GM18870 (cell line): ENCODE measurements around the gene ANKK1.

Source experiments
- ATAC-seq: cut with Tn5 transposase; IDR thresholded peaks from one replicate; pipeline ENCODE4 v1.9.1; 2021; ENCODE audit warnings: moderate library complexity; ENCODE audit not compliant: unreplicated experiment

Gene ANKK1

DNA sequence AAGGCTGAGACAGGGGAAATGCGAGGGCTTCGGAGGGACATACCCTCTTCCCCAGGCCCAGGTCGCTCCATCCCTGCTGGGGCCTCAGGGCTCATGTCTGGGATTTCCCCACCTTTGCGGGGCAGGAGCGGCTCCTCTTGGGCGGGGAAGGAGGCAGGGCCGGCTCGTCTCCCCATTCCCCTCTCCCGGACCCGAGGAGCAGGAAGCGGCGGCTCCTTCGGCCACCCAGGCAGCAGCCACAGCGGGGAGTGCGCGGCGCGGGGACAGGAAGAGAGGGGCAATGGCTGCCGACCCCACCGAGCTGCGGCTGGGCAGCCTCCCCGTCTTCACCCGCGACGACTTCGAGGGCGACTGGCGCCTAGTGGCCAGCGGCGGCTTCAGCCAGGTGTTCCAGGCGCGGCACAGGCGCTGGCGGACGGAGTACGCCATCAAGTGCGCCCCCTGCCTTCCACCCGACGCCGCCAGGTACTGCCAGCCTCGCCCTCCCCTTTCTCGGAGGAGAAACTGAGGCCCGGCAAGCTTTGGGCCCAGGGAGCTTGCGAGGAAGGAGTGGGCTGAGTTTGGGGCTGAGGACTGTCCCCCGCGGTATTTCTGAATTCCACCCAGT lies at the start of gene ANKK1:
Gene ANKK1, plus strand, starts transcription at position 175 of the 607 bp plus-strand sequence. Its CDS starts 106 bp downstream, at position 281.
- ATAC-seq = no peak

DNA sequence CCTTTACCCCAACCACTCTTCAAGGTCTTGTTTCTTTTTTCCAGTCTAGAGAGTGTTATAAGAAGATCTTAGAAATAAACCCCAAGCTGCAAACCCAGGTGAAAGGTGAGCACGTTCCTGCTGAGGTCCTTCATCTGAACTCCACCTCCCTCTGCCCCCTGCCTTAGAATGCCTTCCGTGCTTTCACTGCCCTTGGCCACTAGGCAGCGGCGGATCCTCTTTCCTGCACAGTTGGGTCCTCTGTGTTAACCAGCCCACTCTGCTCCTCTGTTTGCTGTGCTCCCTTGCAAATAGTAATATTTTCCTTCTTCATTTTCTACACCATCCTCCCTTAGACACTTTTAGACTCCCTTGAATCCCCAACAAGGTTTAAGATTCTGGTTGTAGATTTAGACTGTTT lies 48.8 kb upstream of the ANKK1 start:
- ATAC-seq = no peak

GRCh38 chr11:113339929-113340589 lies 47.5 kb upstream of the ANKK1 start:
- no peak for ATAC-seq

- ATAC-seq = no peak
These were observed 46.0 kb upstream of the ANKK1 start for GRCh38 chr11:113341388-113342165.

- no peak for ATAC-seq
These were observed 41.6 kb upstream of the ANKK1 start for GRCh38 chr11:113345978-113346377.

DNA sequence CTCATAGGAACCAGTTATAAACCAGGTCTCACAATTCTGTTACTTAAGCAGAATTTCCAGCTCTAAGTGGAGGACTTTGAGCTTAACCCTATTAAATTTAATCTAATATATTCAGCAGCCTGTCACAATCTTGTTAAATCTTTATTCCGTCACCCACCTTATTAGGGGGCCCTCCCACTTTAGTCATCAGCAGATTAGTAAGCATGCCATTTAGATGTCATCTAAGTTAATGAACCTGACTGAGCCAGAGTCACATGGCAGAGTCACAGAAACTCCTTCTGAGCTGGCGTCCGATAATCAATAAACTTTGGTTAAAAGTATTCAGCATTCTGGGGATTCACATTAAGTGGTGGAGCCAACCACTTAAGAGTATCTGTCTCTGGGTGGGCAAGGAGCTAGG lies 38.1 kb upstream of the ANKK1 start:
- no peak for ATAC-seq

DNA sequence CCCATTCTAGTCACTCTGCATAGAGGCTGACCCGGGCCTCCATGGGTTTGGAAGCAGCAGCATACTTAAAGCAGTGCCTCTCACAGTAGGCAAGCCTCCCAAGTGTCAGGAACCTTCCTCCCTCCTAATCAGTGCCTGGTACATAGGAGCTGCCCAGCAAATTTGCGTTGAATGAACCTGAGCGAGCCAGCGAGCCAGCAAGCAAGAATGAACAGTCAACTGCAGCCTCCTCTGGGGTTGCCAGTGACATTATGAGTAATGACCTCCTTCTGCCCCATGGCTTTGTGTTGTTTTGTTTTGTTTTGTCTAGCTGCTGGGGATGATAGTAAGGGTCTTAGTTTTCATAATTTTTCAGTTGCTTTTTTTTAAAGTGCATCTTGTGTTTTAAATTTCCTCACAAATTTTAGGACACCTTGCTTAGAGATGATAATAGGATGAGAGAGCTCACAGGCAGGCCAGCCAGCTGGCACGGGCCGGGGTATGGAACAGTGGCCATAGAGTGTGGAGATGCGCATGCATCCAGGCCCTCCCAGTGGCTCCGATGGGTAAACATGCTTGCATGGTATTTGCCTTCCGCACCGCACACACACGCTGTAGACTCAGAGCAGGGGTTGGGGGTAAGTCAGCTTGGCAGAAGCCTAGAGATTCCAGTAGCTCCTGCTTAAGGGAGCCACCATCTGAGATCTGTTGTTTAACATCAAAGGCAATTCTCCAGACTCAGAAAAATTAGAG lies 37.1 kb upstream of the ANKK1 start:
- ATAC-seq = no peak

DNA sequence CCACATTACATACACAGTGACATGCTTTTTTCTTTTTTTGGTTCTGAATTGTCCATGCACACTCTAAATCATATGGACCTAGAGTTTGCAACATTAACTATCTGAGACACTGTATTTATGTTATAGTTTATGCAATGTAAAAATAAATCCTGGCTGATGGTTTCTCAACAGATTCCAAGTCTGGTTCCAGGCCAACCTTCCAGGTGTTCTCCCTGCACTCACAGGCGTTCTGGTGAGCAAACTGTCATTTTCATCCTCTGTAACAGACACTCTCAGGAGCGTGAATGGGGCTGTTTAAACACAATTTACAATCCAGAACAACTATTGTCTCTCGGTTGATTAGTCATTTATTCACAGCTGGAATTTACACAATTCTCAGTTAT lies 36.5 kb upstream of the ANKK1 start:
- no peak for ATAC-seq

DNA sequence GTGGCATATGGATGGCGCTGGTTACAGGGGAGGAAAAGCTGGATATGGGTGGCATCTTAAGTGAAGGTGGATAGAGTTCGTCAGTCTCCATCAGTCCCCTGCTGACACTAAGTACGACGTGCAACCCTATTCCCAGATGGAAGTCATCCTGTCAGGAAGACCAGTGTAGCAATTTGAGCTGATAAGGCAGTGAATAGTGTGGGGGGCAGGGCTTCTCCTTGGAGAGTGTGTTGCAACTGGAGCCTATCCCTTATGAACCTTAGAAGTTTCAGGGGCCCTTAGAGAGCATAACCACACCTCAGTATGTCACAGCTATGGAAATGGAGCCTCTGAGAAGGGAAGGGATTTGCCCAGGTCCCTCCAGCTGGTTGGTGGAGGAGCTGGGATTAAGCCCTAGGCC lies 36.1 kb upstream of the ANKK1 start:
- no peak for ATAC-seq

- no peak for ATAC-seq
These were observed 31.4 kb upstream of the ANKK1 start for GRCh38 chr11:113356203-113356602.

DNA sequence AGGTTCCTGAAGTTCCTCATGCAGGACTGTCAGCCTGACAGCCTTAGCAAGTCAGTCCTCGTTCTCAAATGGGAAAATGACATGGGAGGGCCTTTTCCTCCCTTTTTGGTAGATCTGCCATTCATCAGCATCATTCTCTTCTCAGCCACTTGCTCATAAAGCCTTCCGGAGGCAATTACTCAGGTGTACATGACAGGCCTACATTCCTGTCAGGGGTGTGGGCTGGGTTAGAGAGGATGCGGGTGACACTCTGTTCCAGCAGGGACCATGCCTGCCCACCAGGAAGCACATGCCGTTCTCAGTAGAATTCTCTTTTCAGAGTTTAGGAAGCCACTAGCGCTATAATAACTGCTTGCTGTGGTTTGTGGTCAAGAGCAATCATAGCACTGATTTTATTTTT lies 24.2 kb upstream of the ANKK1 start:
- ATAC-seq = no peak

DNA sequence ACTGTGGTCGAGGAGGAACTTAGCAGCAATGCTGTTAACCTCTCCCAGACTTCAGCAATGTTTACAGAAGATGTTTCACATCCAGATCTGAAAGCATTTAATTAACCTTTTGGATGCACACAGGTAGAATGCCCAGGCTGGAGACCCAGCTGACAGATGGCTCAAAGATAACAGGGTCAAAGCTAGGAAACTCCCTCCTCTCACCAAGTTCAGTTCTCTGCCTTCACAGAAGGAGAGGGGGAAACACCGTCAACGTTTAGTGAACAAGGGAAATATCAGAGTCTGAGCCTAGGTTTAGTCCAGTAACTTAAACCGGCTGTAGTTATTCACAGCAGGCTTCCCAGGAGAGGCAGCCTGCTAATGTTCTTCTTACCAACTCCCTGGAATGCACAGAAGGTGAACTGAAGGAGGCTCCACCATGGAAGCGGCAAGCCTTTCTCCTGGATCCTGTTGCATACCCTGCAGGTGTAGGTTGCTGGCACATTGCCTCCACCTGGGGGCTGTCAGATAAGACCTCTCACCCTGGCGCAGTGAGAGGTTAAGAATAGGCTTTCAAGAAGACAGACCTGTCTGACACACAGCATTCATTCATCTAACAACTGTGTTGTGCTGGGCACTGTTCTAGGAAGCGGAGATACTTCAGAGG lies 23.5 kb upstream of the ANKK1 start:
- no peak for ATAC-seq

DNA sequence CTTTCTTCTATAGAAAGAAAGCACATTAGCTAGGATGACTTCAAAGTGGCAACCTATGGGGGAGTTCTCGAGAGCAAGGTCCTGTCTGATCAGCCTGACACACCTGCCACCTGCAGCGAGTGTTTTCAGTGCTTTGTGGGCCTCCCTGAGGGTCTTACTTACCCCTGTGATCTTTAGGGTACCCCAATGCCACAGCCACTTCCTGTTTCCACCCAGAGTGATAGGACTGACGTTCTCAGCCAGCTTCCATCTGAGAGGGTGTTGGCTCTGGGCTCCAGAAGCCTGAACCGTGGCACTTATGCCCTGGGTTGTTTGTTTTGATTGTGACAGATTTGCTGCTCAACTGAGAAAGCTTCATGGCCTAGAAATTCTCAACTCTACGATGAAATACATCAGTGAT lies 21.7 kb upstream of the ANKK1 start:
- ATAC-seq = no peak

DNA sequence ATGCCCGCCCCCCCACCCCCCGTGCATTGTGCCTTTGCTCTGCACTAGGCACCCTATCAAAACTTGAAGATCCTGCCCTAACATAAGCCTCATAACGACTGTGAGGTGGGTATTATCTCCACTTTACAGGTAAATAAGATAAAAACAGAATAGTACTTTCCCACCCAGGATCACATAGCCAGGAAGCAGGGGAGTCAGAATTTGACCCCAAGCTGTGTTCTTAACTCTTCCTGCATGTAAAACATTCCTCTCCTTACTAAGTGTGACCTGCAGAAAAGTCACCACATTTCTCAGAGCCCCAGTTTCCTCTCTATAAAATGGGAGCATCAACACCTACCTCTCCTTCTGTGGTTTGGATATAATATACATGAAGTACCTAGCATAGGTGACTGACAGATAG lies 18.2 kb upstream of the ANKK1 start:
- no peak for ATAC-seq

DNA sequence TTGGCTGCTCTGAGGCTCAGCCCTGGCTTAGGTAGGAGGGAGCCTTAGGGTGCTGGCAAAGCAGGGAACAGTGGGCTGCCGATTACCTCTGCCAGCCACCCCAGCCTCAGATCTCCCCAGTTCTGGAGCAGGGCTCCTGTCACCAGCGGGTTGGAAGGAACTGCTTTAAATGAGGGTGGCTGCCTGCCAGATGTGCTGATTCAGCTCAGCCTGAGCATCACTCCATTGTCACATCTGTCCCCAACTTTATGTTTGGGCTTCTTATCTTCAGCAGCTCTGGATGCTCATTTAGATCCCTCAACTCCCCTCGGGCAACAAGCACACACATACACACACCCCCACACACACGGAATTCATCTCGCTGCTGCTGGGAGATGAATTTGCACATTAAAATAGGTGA lies 16.9 kb upstream of the ANKK1 start:
- no peak for ATAC-seq

DNA sequence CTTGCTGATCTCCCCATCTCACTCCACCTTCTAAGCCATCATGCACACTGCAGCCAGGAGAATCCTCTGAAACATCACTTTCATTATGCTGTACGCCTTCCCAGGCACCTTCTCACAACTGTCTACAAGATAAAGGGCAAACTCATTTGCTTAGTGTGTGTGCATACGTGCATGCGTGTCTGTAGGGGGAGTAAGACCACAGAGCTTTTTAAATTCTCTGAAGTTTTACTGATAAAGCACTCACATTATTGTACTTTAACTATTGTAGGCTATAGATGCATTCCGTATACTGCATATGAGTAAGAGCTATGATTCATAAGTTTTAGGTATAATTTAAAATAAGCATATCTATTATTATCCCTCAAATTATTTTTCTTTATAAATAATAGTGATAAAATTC lies 15.3 kb upstream of the ANKK1 start:
- ATAC-seq = no peak

- no peak for ATAC-seq
These were observed 14.3 kb upstream of the ANKK1 start for GRCh38 chr11:113373306-113373705.

GRCh38 chr11:113373981-113374560 lies 13.5 kb upstream of the ANKK1 start:
- no peak for ATAC-seq

DNA sequence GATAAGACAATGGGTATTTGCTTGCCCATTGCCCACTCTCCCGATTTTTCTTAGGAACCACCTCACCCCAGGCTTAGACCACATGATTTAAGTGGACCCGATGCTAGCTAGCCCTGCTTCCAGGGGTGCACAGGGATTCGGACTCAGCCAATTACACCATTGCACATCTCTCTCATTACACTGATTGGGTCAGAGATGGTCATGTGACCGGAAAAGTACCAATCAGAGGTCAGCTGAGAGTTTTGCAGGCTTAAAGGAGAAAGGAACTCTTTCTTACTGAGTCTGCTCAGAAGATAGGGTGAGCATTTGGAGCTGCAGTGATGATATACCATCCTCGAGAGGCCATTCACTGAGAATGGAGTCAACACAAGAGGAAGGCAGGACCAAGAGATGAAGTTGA lies 12.2 kb upstream of the ANKK1 start:
- ATAC-seq = no peak

DNA sequence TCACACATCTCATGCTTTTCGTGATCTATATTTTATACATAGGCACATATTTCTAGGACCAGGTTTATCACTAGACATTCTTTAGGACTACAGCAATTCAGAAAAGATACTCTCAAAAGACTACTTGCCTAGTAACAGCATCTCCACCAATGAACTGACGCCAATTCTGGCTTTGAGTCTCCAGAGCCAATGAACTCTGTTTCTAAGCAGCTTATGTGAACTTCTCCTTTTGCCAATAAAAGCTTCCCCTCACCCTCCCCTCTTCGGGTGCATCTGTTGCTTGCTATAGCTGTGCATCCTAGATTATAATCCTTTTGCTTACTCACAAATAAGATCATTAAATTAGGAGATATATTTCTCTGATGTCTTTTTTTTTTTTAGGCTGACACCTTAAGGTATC lies 11.4 kb upstream of the ANKK1 start:
- no peak for ATAC-seq
